ENCODE data around the gene ANO2. TPM values are rescaled to one million over a fixed set of nuclear protein-coding genes. Genes with fewer than 3 reads are reported as not detected.

Gene ANO2
- polyA plus RNA-seq, 2 donors: 1.3 to 1.4 TPM

DNA sequence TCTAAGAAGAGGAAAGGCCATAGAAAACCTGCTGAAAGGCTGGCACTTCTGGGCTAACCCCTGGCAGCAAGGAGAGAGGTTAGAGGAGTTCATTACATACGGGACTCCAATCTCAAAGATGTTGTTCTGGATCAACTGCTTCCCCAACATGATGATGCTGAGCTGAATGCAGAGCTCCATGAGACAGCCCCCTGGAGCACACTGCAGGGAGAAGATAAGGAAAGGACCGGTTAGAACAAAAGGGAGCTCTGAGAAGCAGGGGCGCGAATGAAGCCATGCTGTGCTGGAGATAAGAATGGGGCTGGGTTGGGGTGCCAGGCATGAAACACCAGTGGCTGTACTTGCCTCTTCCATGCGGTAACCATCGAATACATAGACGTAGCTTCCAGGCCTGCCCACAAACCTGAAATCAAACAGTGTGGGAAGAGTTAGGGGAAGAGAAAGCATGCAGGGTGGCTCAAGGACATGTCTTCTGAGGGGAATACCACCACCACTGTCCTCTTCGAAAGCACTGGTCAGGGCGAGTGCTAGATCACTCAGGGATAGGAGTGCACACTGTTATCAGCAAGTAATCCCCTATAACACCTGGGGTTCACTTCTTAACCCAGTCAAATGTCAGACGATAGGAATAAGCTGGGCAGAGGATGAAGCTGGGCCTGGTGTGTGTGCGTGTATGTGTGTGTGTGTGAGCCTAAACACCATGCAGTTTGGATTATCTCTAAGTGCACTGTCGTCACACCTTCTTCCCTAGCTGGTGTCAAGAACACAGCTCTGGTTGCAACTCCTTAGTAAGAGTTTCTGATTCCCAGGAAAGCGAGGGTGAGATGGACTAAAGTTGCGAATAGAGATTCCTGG lies 332.3 kb downstream of the ANO2 start:
- H3K9me3 ChIP-seq (ENCODE audit: control insufficient read depth in 2 of 2, insufficient read depth in 1 of 2, low read depth in 1 of 2, low read length in 1 of 2): no peaks in the 10 kb centered on the region
- H3K27ac ChIP-seq (ENCODE audit: low read depth in 2 of 2, low read length in 1 of 2): no peak overlapping the region
- no peak overlapping the region for H3K4me3 ChIP-seq (ENCODE audit: low read depth in 1 of 2, low read length in 2 of 2)
- H3K27me3 ChIP-seq (ENCODE audit: control insufficient read depth in 1 of 2, insufficient read depth in 2 of 2, low read length in 2 of 2): no peaks in the 10 kb centered on the region
- no peaks in the 10 kb centered on the region for H3K4me1 ChIP-seq (ENCODE audit: control insufficient read depth in 2 of 2, insufficient read depth in 2 of 2, low read length in 1 of 2)
- H3K36me3 ChIP-seq (ENCODE audit: control insufficient read depth in 2 of 2, insufficient read depth in 2 of 2, low read length in 1 of 2): no peaks in the 10 kb centered on the region
- 82 to 83% methylated on average over 14 of the region's 14 CpGs for WGBS, 2 donors

DNA sequence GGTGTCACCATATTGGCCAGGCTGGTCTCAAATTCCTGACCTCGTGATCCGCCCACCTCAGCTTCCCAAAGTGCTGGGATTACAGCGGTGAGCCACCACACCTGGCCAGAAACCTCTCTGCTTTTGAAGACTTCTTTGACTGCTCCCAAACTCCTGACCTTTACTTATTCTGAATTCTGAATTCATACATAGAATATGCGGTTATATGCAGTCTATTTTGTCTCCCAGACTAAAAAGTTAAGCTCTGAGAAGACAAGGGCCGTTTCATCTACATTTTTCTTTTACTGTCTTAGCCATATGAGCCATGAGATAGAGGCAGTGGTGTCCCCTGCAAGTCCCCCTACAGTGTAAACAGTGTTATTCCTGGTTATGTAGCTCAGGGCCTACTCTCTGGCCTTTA lies 333.9 kb downstream of the ANO2 start:
- Histone ChIP-seq H3K27ac (ENCODE audit: low read depth in 2 of 2, low read length in 1 of 2) (no peak overlapping the region), H3K4me1 (ENCODE audit: control insufficient read depth in 2 of 2, insufficient read depth in 2 of 2, low read length in 1 of 2) (no peaks in the 10 kb centered on the region), H3K27me3 (ENCODE audit: control insufficient read depth in 1 of 2, insufficient read depth in 2 of 2, low read length in 2 of 2) (no peaks in the 10 kb centered on the region), H3K36me3 (ENCODE audit: control insufficient read depth in 2 of 2, insufficient read depth in 2 of 2, low read length in 1 of 2) (no peaks in the 10 kb centered on the region), H3K4me3 (ENCODE audit: low read depth in 1 of 2, low read length in 2 of 2) (no peak overlapping the region), H3K9me3 (ENCODE audit: control insufficient read depth in 2 of 2, insufficient read depth in 1 of 2, low read depth in 1 of 2, low read length in 1 of 2) (no peaks in the 10 kb centered on the region)
- 88 to 90% methylated on average over 5 of the region's 5 CpGs for WGBS, 2 donors

DNA sequence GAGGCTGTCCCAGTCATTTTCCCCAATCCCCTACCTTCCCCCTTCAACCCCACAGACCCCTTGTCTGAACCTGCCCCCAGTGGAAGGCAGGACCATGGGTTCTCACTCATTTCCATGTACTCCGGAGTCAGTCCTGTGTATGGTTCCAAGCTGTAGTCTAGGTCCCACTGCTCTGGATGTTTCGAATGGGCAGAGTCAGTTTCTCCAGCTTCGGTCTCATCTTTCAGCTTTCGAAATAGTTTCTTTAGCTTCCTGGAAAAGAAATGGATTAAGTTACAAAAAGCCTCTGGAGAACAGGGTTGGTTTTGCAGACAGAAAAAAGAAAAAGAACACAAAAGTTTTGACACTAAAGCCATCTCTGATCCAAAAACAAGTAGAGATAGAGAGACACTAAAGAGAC lies 345.7 kb downstream of the ANO2 start:
- Histone ChIP-seq H3K36me3 (ENCODE audit: control insufficient read depth in 2 of 2, insufficient read depth in 2 of 2, low read length in 1 of 2) (no peaks in the 10 kb centered on the region), H3K27me3 (ENCODE audit: control insufficient read depth in 1 of 2, insufficient read depth in 2 of 2, low read length in 2 of 2) (no peaks in the 10 kb centered on the region), H3K4me3 (ENCODE audit: low read depth in 1 of 2, low read length in 2 of 2) (no peak overlapping the region), H3K4me1 (ENCODE audit: control insufficient read depth in 2 of 2, insufficient read depth in 2 of 2, low read length in 1 of 2) (no peaks in the 10 kb centered on the region), H3K27ac (ENCODE audit: low read depth in 2 of 2, low read length in 1 of 2) (no peak overlapping the region), H3K9me3 (ENCODE audit: control insufficient read depth in 2 of 2, insufficient read depth in 1 of 2, low read depth in 1 of 2, low read length in 1 of 2) (no peaks in the 10 kb centered on the region)
- WGBS, 2 donors: 87 to 90% methylated on average over 4 of the region's 4 CpGs

DNA sequence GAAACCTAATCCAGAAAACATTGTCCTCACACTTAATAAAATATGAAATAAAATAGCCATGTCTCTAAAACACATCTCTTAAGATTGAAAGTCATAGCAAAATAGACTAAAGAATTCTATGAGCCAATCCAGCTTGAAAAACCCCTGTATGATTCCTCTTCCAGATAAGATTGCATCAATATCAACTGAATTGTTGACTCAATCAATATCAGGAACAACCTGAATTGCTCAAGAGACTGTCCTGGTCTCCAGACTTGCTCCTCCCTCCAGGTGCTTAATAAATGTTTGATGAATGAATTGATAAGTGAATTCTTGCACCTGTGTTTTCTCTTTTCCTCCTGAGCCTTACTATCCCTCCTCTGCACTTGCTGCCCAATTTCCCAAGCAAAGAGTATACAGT lies 351.1 kb downstream of the ANO2 start:
- no peaks in the 10 kb centered on the region for H3K36me3 ChIP-seq (ENCODE audit: control insufficient read depth in 2 of 2, insufficient read depth in 2 of 2, low read length in 1 of 2)
- no peaks in the 10 kb centered on the region for H3K9me3 ChIP-seq (ENCODE audit: control insufficient read depth in 2 of 2, insufficient read depth in 1 of 2, low read depth in 1 of 2, low read length in 1 of 2)
- H3K27ac ChIP-seq (ENCODE audit: low read depth in 2 of 2, low read length in 1 of 2): no peak overlapping the region
- no peaks in the 10 kb centered on the region for H3K27me3 ChIP-seq (ENCODE audit: control insufficient read depth in 1 of 2, insufficient read depth in 2 of 2, low read length in 2 of 2)
- H3K4me3 ChIP-seq (ENCODE audit: low read depth in 1 of 2, low read length in 2 of 2): no peak overlapping the region
- H3K4me1 ChIP-seq (ENCODE audit: control insufficient read depth in 2 of 2, insufficient read depth in 2 of 2, low read length in 1 of 2): no peaks in the 10 kb centered on the region

DNA sequence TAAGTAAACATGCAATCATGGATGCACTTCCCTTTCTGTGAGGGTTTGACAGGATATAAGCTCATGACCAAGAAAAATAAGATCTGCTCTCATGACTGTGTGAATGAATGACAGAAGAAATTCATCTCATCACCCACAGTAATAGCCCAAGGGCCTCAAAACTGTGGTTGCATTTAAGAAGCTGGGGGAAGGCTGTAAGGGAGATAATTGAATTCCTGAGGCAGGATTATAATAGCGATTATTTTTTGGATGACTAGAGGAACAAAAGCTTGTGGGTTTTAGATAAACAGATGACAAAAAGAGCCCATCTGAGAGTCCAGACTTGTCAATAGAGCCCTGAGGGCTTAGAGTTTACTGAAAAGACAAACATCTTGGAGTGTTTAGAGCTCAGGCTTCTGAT lies 352.0 kb downstream of the ANO2 start:
- no peaks in the 10 kb centered on the region for H3K27me3 ChIP-seq (ENCODE audit: control insufficient read depth in 1 of 2, insufficient read depth in 2 of 2, low read length in 2 of 2)
- no peaks in the 10 kb centered on the region for H3K9me3 ChIP-seq (ENCODE audit: control insufficient read depth in 2 of 2, insufficient read depth in 1 of 2, low read depth in 1 of 2, low read length in 1 of 2)
- 42 to 57% methylated on average over 1 of the region's 1 CpG for WGBS, 2 donors
- H3K27ac ChIP-seq (ENCODE audit: low read depth in 2 of 2, low read length in 1 of 2): no peak overlapping the region
- no peaks in the 10 kb centered on the region for H3K36me3 ChIP-seq (ENCODE audit: control insufficient read depth in 2 of 2, insufficient read depth in 2 of 2, low read length in 1 of 2)
- H3K4me3 ChIP-seq (ENCODE audit: low read depth in 1 of 2, low read length in 2 of 2): no peak overlapping the region
- H3K4me1 ChIP-seq (ENCODE audit: control insufficient read depth in 2 of 2, insufficient read depth in 2 of 2, low read length in 1 of 2): no peaks in the 10 kb centered on the region

DNA sequence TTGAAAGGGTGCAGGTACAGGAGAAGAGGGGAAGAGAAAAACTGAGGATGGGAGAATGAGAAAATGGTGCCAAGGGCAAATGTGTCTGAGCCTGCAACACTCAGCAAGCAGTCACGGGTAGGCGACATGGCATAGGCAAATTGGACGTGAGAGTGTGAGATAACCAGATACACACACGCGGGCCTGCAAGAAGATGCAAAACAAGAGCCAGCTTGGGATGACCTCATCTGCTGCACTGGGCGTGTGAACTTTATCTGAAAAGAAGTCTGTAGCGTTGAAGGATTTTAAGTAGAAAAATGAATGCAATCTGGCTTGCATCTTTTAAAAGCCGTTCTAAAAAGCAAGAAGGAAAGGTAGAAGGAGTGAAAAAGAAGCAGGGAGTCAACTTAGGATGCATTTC lies 352.7 kb downstream of the ANO2 start:
- H3K4me1 ChIP-seq (ENCODE audit: control insufficient read depth in 2 of 2, insufficient read depth in 2 of 2, low read length in 1 of 2): no peaks in the 10 kb centered on the region
- H3K27me3 ChIP-seq (ENCODE audit: control insufficient read depth in 1 of 2, insufficient read depth in 2 of 2, low read length in 2 of 2): no peaks in the 10 kb centered on the region
- no peaks in the 10 kb centered on the region for H3K9me3 ChIP-seq (ENCODE audit: control insufficient read depth in 2 of 2, insufficient read depth in 1 of 2, low read depth in 1 of 2, low read length in 1 of 2)
- WGBS, 2 donors: 62 to 65% methylated on average over 8 of the region's 8 CpGs
- H3K27ac ChIP-seq (ENCODE audit: low read depth in 2 of 2, low read length in 1 of 2): no peak overlapping the region
- H3K4me3 ChIP-seq (ENCODE audit: low read depth in 1 of 2, low read length in 2 of 2): no peak overlapping the region
- no peaks in the 10 kb centered on the region for H3K36me3 ChIP-seq (ENCODE audit: control insufficient read depth in 2 of 2, insufficient read depth in 2 of 2, low read length in 1 of 2)

DNA sequence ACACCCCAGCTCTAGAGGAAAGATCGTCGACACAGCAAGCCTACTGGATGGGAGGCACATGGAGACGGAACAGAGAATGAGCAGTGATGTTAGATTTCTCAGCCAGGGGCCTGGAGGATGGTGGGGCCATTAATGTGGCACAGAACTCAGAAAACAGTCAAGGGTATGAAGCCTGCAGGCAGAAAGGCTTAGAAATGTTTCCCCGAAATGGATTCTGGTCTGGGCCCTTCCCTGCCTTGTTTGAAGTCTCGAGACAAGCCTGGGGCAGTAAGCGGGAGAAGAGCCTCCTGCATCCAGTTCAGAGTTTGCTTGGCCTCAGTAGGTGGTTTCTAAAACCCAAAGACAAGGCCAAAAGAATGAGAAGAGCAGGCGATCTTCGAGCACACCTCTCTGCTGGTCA lies 354.7 kb downstream of the ANO2 start:
- H3K4me1 ChIP-seq (ENCODE audit: control insufficient read depth in 2 of 2, insufficient read depth in 2 of 2, low read length in 1 of 2): no peaks in the 10 kb centered on the region
- no peak overlapping the region for H3K27ac ChIP-seq (ENCODE audit: low read depth in 2 of 2, low read length in 1 of 2)
- no peaks in the 10 kb centered on the region for H3K36me3 ChIP-seq (ENCODE audit: control insufficient read depth in 2 of 2, insufficient read depth in 2 of 2, low read length in 1 of 2)
- H3K27me3 ChIP-seq (ENCODE audit: control insufficient read depth in 1 of 2, insufficient read depth in 2 of 2, low read length in 2 of 2): no peaks in the 10 kb centered on the region
- no peak overlapping the region for H3K4me3 ChIP-seq (ENCODE audit: low read depth in 1 of 2, low read length in 2 of 2)
- 90 to 95% methylated on average over 8 of the region's 8 CpGs for WGBS, 2 donors
- no peaks in the 10 kb centered on the region for H3K9me3 ChIP-seq (ENCODE audit: control insufficient read depth in 2 of 2, insufficient read depth in 1 of 2, low read depth in 1 of 2, low read length in 1 of 2)

DNA sequence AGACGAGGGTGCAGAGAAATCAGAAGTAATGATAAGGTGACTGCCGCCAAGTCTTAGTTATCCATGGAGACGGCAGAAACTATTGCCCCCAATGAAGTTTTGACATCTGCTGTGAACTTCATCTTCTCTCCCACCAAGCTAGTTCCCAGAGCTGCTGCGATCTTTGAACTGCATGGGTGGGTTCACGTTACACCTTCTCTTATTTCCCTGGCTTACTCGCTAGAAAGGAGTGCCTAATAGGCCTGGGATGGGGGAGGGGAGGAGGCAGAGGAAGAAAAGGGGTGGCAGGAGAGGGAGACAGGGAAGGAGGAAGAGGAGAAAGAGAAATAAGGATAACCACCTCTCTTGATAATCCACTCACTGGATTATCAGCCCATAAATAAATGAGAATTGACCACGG lies 356.0 kb downstream of the ANO2 start:
- 70 to 95% methylated on average over 7 of the region's 7 CpGs for WGBS, 2 donors

DNA sequence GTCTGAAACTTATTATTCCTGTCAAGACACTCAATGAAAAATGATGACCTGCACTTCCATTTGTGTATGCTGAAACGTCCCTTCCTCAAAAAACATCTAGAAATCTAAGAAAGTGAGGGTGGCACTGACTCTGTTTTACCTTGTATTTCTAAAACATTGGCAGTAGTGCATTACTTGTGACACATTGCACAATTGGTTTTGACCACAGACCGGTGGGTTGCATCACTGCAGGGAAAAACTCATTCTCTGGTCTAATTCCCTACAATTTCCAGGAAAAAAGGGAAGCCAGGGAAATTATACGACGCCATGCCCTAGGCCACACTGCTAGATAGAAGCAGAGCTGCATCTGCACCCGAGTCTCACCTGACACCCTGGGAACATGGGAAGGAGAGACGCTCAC lies 356.5 kb downstream of the ANO2 start:
- Histone ChIP-seq H3K36me3 (ENCODE audit: control insufficient read depth in 2 of 2, insufficient read depth in 2 of 2, low read length in 1 of 2) (no peaks in the 10 kb centered on the region), H3K4me3 (ENCODE audit: low read depth in 1 of 2, low read length in 2 of 2) (no peak overlapping the region), H3K27ac (ENCODE audit: low read depth in 2 of 2, low read length in 1 of 2) (no peak overlapping the region), H3K27me3 (ENCODE audit: control insufficient read depth in 1 of 2, insufficient read depth in 2 of 2, low read length in 2 of 2) (no peaks in the 10 kb centered on the region), H3K4me1 (ENCODE audit: control insufficient read depth in 2 of 2, insufficient read depth in 2 of 2, low read length in 1 of 2) (no peaks in the 10 kb centered on the region), H3K9me3 (ENCODE audit: control insufficient read depth in 2 of 2, insufficient read depth in 1 of 2, low read depth in 1 of 2, low read length in 1 of 2) (peaks cover 0 to 2% of the 10 kb centered on the region in 2 donors)
- WGBS, 2 donors: 78 to 87% methylated on average over 6 of the region's 6 CpGs

More for the DNA sequence above, 356.0 kb downstream of the ANO2 start:
- Histone ChIP-seq H3K27me3 (ENCODE audit: control insufficient read depth in 1 of 2, insufficient read depth in 2 of 2, low read length in 2 of 2) (no peaks in the 10 kb centered on the region), H3K4me3 (ENCODE audit: low read depth in 1 of 2, low read length in 2 of 2) (no peak overlapping the region), H3K4me1 (ENCODE audit: control insufficient read depth in 2 of 2, insufficient read depth in 2 of 2, low read length in 1 of 2) (no peaks in the 10 kb centered on the region), H3K36me3 (ENCODE audit: control insufficient read depth in 2 of 2, insufficient read depth in 2 of 2, low read length in 1 of 2) (no peaks in the 10 kb centered on the region), H3K27ac (ENCODE audit: low read depth in 2 of 2, low read length in 1 of 2) (no peak overlapping the region), H3K9me3 (ENCODE audit: control insufficient read depth in 2 of 2, insufficient read depth in 1 of 2, low read depth in 1 of 2, low read length in 1 of 2) (peaks cover 0 to 2% of the 10 kb centered on the region in 2 donors)

DNA sequence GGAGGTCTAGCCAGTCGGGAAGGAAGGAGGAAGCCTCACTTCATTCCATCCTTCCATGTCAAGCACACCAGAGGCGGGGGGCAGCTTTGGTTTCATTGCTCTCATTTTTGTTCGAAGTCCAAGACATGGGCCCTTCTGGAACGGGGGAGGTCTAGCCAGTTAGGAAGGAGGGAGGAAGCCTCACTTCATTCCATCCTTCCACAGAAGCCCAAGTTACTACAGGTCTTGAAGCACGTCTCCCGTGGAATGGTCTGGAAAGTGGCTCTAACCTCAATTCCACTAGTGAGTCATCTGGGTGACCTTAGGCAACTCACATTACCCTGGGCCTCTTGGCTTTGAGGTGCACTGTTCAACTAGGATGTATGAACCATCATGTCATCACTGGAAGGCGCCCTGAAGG lies 356.9 kb downstream of the ANO2 start:
- 75 to 82% methylated on average over 7 of the region's 7 CpGs for WGBS, 2 donors
- Histone ChIP-seq H3K27me3 (ENCODE audit: control insufficient read depth in 1 of 2, insufficient read depth in 2 of 2, low read length in 2 of 2) (no peaks in the 10 kb centered on the region), H3K4me1 (ENCODE audit: control insufficient read depth in 2 of 2, insufficient read depth in 2 of 2, low read length in 1 of 2) (no peaks in the 10 kb centered on the region), H3K9me3 (ENCODE audit: control insufficient read depth in 2 of 2, insufficient read depth in 1 of 2, low read depth in 1 of 2, low read length in 1 of 2) (peaks cover 0 to 2% of the 10 kb centered on the region in 2 donors), H3K4me3 (ENCODE audit: low read depth in 1 of 2, low read length in 2 of 2) (no peak overlapping the region), H3K27ac (ENCODE audit: low read depth in 2 of 2, low read length in 1 of 2) (no peak overlapping the region), H3K36me3 (ENCODE audit: control insufficient read depth in 2 of 2, insufficient read depth in 2 of 2, low read length in 1 of 2) (no peaks in the 10 kb centered on the region)
